ENCODE measurements around the gene UQCRHL.
A peak's percentile ranks its signal among the peaks of the same experiment; 100 is the strongest.

The UQCRHL gene

DNA sequence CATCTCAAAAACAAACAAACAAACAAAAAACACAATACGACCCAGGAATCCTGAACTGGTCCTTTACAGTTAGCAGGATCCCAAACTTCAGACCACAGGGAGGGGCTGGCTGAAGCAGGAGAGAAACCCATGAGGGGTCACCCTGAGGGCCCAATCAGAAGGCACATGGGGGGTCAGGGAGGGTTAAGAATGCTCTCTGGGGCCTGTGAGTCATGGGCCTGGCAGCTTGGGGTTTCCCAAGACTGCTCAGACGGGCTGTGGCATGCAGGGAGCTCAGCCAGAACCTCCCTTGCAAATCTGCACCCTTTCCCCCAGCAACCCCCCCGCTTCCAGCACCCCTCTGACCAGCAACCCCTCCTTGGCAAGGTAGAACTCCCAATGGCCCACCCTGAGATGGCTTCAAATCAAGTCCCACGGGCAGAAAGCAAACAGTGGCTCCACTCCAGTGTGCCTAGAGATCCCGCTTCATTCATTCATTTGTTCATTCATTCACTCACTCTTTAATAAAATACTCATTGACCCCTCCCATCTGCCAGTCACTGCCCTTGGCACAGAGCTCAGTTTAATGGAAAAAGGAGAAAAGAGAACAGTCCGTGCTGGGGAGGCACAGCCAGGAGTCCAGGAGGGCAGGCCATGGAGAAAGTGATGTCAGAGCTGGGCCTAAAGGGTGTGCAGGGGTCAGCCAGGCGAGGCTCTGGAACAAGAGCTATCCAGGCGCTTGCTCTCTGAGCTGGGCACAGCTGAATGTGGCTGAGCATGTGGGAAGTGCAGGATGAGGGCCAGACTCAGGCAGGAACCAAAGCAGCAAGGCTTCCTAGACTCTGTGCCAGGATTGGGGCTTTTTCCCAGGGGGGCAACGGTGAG lies 8.2 kb downstream of the UQCRHL start (continued):
- no peak for TF ChIP-seq ZNF280C (tag by site-specific recombination; IDR thresholded peaks at IDR 0.05)
- no peak for TF ChIP-seq SETDB1 (IDR thresholded peaks at IDR 0.05; ENCODE audit: insufficient read length, low read length)
- no peak for TF ChIP-seq KLF10 (tag by site-specific recombination; IDR thresholded peaks at IDR 0.05)
- no peak for TF ChIP-seq ZNF561 (tag by site-specific recombination; IDR thresholded peaks at IDR 0.05; ENCODE audit: borderline replicate concordance)
- TF ChIP-seq, protein P1, sequence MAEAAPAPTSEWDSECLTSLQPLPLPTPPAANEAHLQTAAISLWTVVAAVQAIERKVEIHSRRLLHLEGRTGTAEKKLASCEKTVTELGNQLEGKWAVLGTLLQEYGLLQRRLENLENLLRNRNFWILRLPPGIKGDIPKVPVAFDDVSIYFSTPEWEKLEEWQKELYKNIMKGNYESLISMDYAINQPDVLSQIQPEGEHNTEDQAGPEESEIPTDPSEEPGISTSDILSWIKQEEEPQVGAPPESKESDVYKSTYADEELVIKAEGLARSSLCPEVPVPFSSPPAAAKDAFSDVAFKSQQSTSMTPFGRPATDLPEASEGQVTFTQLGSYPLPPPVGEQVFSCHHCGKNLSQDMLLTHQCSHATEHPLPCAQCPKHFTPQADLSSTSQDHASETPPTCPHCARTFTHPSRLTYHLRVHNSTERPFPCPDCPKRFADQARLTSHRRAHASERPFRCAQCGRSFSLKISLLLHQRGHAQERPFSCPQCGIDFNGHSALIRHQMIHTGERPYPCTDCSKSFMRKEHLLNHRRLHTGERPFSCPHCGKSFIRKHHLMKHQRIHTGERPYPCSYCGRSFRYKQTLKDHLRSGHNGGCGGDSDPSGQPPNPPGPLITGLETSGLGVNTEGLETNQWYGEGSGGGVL (tag by site-specific recombination; IDR thresholded peaks at IDR 0.05), result peak; percentile 52
- TF ChIP-seq, protein P2, sequence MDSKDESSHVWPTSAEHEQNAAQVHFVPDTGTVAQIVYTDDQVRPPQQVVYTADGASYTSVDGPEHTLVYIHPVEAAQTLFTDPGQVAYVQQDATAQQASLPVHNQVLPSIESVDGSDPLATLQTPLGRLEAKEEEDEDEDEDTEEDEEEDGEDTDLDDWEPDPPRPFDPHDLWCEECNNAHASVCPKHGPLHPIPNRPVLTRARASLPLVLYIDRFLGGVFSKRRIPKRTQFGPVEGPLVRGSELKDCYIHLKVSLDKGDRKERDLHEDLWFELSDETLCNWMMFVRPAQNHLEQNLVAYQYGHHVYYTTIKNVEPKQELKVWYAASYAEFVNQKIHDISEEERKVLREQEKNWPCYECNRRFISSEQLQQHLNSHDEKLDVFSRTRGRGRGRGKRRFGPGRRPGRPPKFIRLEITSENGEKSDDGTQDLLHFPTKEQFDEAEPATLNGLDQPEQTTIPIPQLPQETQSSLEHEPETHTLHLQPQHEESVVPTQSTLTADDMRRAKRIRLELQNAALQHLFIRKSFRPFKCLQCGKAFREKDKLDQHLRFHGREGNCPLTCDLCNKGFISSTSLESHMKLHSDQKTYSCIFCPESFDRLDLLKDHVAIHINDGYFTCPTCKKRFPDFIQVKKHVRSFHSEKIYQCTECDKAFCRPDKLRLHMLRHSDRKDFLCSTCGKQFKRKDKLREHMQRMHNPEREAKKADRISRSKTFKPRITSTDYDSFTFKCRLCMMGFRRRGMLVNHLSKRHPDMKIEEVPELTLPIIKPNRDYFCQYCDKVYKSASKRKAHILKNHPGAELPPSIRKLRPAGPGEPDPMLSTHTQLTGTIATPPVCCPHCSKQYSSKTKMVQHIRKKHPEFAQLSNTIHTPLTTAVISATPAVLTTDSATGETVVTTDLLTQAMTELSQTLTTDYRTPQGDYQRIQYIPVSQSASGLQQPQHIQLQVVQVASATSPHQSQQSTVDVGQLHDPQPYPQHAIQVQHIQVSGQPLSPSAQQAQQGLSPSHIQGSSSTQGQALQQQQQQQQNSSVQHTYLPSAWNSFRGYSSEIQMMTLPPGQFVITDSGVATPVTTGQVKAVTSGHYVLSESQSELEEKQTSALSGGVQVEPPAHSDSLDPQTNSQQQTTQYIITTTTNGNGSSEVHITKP (tag by site-specific recombination; IDR thresholded peaks at IDR 0.05), result peak; percentile 42
- 0 out of 2 replicates have a peak, but pooled peaks have one; percentile 52 for TF ChIP-seq ZEB2 (tag by site-specific recombination; IDR thresholded peaks at IDR 0.05)
- TF ChIP-seq KLF8 (tag by site-specific recombination; IDR thresholded peaks at IDR 0.05), result no peak
- peak; percentile 60; the same call in 1 of the 2 replicates for TF ChIP-seq ZNF629 (tag by site-specific recombination; IDR thresholded peaks at IDR 0.05)
- TF ChIP-seq ZNF610 (tag by site-specific recombination; IDR thresholded peaks at IDR 0.05; ENCODE audit: borderline replicate concordance), result no peak
- TF ChIP-seq ZNF639 (tag by site-specific recombination; IDR thresholded peaks at IDR 0.05), result no peak

- POLR2A ChIA-PET, result interaction anchor here (0.7 to 4.0 kb wide), 4 partner anchors 14 to 115 kb away, joined by 3 to 38 read pairs (median 3); partner anchors contain the start of gene SPEN
- TF ChIP-seq ZFHX2 (tag by site-specific recombination; conservative IDR thresholded peaks at IDR 0.05), result peak; percentile 61; the same call in 1 of the 2 replicates
- TF ChIP-seq ZNF37A (tag by site-specific recombination; IDR thresholded peaks at IDR 0.05), result no peak
- peak; percentile 76; the same call in 1 of the 2 replicates for TF ChIP-seq EGR2 (tag by site-specific recombination; IDR thresholded peaks at IDR 0.05; ENCODE audit: low read depth)
- 0 out of 2 replicates have a peak, but pooled peaks have one; percentile 10 for TF ChIP-seq ZNF600 (tag by site-specific recombination; IDR thresholded peaks at IDR 0.05)
- no peak for TF ChIP-seq ZNF184 (tag by site-specific recombination; IDR thresholded peaks at IDR 0.05)
- no peak for TF ChIP-seq ZNF843 (tag by site-specific recombination; IDR thresholded peaks at IDR 0.05)
- TF ChIP-seq KLF7 (tag by site-specific recombination; IDR thresholded peaks at IDR 0.05; ENCODE audit: borderline replicate concordance), result no peak
- TF ChIP-seq, protein P3, sequence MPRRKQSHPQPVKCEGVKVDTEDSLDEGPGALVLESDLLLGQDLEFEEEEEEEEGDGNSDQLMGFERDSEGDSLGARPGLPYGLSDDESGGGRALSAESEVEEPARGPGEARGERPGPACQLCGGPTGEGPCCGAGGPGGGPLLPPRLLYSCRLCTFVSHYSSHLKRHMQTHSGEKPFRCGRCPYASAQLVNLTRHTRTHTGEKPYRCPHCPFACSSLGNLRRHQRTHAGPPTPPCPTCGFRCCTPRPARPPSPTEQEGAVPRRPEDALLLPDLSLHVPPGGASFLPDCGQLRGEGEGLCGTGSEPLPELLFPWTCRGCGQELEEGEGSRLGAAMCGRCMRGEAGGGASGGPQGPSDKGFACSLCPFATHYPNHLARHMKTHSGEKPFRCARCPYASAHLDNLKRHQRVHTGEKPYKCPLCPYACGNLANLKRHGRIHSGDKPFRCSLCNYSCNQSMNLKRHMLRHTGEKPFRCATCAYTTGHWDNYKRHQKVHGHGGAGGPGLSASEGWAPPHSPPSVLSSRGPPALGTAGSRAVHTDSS (tag by site-specific recombination; IDR thresholded peaks at IDR 0.05), result 0 out of 2 replicates have a peak, but pooled peaks have one; percentile 39
- TF ChIP-seq GLIS1 (tag by site-specific recombination; IDR thresholded peaks at IDR 0.05), result 0 out of 2 replicates have a peak, but pooled peaks have one; percentile 48
- no peak for TF ChIP-seq ZNF146 (tag by site-specific recombination; IDR thresholded peaks at IDR 0.05)
- no peak for TF ChIP-seq ZBTB48 (tag by site-specific recombination; IDR thresholded peaks at IDR 0.05)
- H3K27ac ChIP-seq (ENCODE audit: extremely low read depth, low read depth, low read length), result no peak overlapping the region
- CTCF ChIA-PET, result interaction anchor here (0.9 to 1.2 kb wide), 2 partner anchors 9 to 18 kb away, joined by 3 read pairs; no protein-coding TSS in a partner anchor
- H3K9me3 ChIP-seq (ENCODE audit: control insufficient read depth, insufficient read depth, low read depth, low read length), result no peaks in the 10 kb centered on the region
- no peak overlapping the region for H3K4me3 ChIP-seq (ENCODE audit: low read depth, low read length)
- no peaks in the 10 kb centered on the region for H3K36me3 ChIP-seq (ENCODE audit: control insufficient read depth in 2 of 2, insufficient read depth in 1 of 2, low read length in 2 of 2)
- peaks cover 12% of the 10 kb centered on the region for H3K4me1 ChIP-seq (ENCODE audit: control insufficient read depth, insufficient read depth, low read length)
Observed at GRCh38 chr1:15797614-15798390, 9.6 kb downstream of the UQCRHL start.

All from HEK293 (cell line).